ENCODE measurements around the gene P2RY2.

GRCh38 chr11:73197348-73197747 lies 20.7 kb upstream of the P2RY2 start:
- TF ChIP-seq, protein P1, sequence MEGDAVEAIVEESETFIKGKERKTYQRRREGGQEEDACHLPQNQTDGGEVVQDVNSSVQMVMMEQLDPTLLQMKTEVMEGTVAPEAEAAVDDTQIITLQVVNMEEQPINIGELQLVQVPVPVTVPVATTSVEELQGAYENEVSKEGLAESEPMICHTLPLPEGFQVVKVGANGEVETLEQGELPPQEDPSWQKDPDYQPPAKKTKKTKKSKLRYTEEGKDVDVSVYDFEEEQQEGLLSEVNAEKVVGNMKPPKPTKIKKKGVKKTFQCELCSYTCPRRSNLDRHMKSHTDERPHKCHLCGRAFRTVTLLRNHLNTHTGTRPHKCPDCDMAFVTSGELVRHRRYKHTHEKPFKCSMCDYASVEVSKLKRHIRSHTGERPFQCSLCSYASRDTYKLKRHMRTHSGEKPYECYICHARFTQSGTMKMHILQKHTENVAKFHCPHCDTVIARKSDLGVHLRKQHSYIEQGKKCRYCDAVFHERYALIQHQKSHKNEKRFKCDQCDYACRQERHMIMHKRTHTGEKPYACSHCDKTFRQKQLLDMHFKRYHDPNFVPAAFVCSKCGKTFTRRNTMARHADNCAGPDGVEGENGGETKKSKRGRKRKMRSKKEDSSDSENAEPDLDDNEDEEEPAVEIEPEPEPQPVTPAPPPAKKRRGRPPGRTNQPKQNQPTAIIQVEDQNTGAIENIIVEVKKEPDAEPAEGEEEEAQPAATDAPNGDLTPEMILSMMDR (IDR thresholded peaks at IDR 0.05), result no peak
- no peak for TF ChIP-seq POLR2A (IDR thresholded peaks at IDR 0.05)

Data from esophagus squamous epithelium (tissue), 4 donors.